ENCODE results near the gene CCNQ. TPM values are rescaled to one million over a fixed set of nuclear protein-coding genes. Genes with fewer than 3 reads are reported as not detected.

CCNQ gene
- total RNA-seq, 2 experiments from 2014 or later, result 28.0 to 31.7 TPM

- ChIA-PET POLR2A (no interaction called here), CTCF (no interaction called here)
These were observed 2.7 kb upstream of the CCNQ start for GRCh38 chrX:153601511-153602110.

- POLR2A ChIA-PET, result no interaction called here
- CTCF ChIA-PET, result interaction anchor here (0.9 to 1.7 kb wide), 2 partner anchors 8 to 130 kb away, joined by 3 to 8 read pairs; no protein-coding TSS in a partner anchor
These were observed 2.0 kb upstream of the CCNQ start for GRCh38 chrX:153600921-153601320.

- CTCF ChIA-PET, result interaction anchor here (0.8 to 1.7 kb wide), 3 partner anchors 9 to 129 kb away, joined by 3 to 8 read pairs (median 3); no protein-coding TSS in a partner anchor
- POLR2A ChIA-PET, result no interaction called here
These were observed 1.1 kb upstream of the CCNQ start for GRCh38 chrX:153600032-153600373.

- ChIA-PET CTCF (interaction anchor here (0.8 to 1.7 kb wide), 2 partner anchors 10 to 68 kb away, joined by 3 to 8 read pairs; no protein-coding TSS in a partner anchor), POLR2A (no interaction called here)
These were observed 473 bp upstream of the CCNQ start for GRCh38 chrX:153599192-153600031.

GRCh38 chrX:153596981-153597750, 1.8 kb downstream of the CCNQ start:
- ChIA-PET POLR2A (no interaction called here), CTCF (no interaction called here)

GRCh38 chrX:153595859-153596857, 2.8 kb downstream of the CCNQ start:
- CTCF ChIA-PET, result no interaction called here
- POLR2A ChIA-PET, result no interaction called here

- CTCF ChIA-PET, result interaction anchor here (0.7 kb wide), 1 partner anchor 49 kb away, joined by 3 read pairs; no protein-coding TSS in a partner anchor
- POLR2A ChIA-PET, result no interaction called here
These were observed 3.6 kb downstream of the CCNQ start for GRCh38 chrX:153595387-153595786.

GRCh38 chrX:153593811-153594500, 5.0 kb downstream of the CCNQ start:
- ChIA-PET POLR2A (no interaction called here), CTCF (no interaction called here)

- POLR2A ChIA-PET, result no interaction called here
- CTCF ChIA-PET, result no interaction called here
These were observed 5.8 kb downstream of the CCNQ start for GRCh38 chrX:153592966-153593688.

- ChIA-PET CTCF (no interaction called here), POLR2A (no interaction called here)
These were observed 6.7 kb downstream of the CCNQ start for GRCh38 chrX:153592091-153592833.

- ChIA-PET POLR2A (no interaction called here), CTCF (no interaction called here)
These were observed 7.7 kb downstream of the CCNQ start for GRCh38 chrX:153590961-153591956.

- ChIA-PET POLR2A (no interaction called here), CTCF (no interaction called here)
These were observed 10.0 kb downstream of the CCNQ start for GRCh38 chrX:153588782-153589446.

GRCh38 chrX:153588021-153588781, 10.7 kb downstream of the CCNQ start:
- POLR2A ChIA-PET, result no interaction called here
- CTCF ChIA-PET, result no interaction called here

GRCh38 chrX:153587342-153587741, 11.6 kb downstream of the CCNQ start:
- CTCF ChIA-PET, result no interaction called here

GRCh38 chrX:153585827-153586226, 13.1 kb downstream of the CCNQ start:
- ChIA-PET POLR2A (no interaction called here), CTCF (no interaction called here)

More at GRCh38 chrX:153587342-153587741, 11.6 kb downstream of the CCNQ start:
- POLR2A ChIA-PET, result no interaction called here
